PC-3 (cell line): ENCODE results near the gene VTN. TPM values are rescaled to one million over a fixed set of nuclear protein-coding genes. Genes with fewer than 3 reads are reported as not detected.

ENCODE experiments used
- ATAC-seq: fragments of 200-7000 bp; cut with Tn5 transposase; 2 replicates; pipeline ENCODE4 v1.9.1; 2020; ENCODE audit warnings: mild to moderate bottlenecking, moderate library complexity
- BruUV-seq: library from RNA; stranded (reverse); fragments of 400-500 nt; replicated peaks from 2 replicates; lab custom pipeline; 2021; lab: Mats Ljungman, UMichigan
- CTCF ChIA-PET: fragments of 300-600 bp; sonication (Branson Sonifier 250); formaldehyde crosslinking; loops from one replicate; lab custom pipeline; 2022; ENCODE audit warnings: antibody characterized with exemption; lab: Charles Lee
- POLR2A ChIA-PET: fragments of 300-600 bp; sonication (Branson Sonifier 250); formaldehyde crosslinking; loops from one replicate; lab custom pipeline; 2022; ENCODE audit warnings: antibody characterized with exemption; ENCODE audit not compliant: unreplicated experiment; lab: Charles Lee
- DNase-seq: peaks from one replicate; pipeline ENCODE4 v3.0.0-alpha.2; 2015
- H2AFZ ChIP-seq: fragments of 300-600 bp; sonication (generic); 2 replicates; pipeline ENCODE4 v1.6.0; 2016; ENCODE audit warnings: antibody characterized with exemption, low read length
- H3F3A ChIP-seq: fragments of 300-600 bp; sonication (generic); one replicate; pipeline ENCODE4 v1.6.0; 2017; ENCODE audit warnings: antibody characterized with exemption, low read length, control low read depth, mild to moderate bottlenecking; ENCODE audit not compliant: unreplicated experiment
- H3K27ac ChIP-seq: fragments of 300-600 bp; sonication (generic); 2 replicates; pipeline ENCODE4 v1.5.1; 2016; ENCODE audit warnings: mild to moderate bottlenecking, low read length
- H3K27me3 ChIP-seq: fragments of 300-600 bp; sonication (generic); 2 replicates; pipeline ENCODE4 v1.6.1; 2016; ENCODE audit warnings: low read length, mixed read lengths
- H3K36me3 ChIP-seq: fragments of 300-600 bp; sonication (generic); 2 replicates; pipeline ENCODE4 v1.6.1; 2016; ENCODE audit warnings: low read depth, mixed run types, low read length, mixed read lengths
- H3K4me1 ChIP-seq: fragments of 300-600 bp; sonication (generic); 2 replicates; pipeline ENCODE4 v1.5.1; 2016; ENCODE audit warnings: low read length; ENCODE audit not compliant: insufficient read depth
- H3K4me2 ChIP-seq: fragments of 300-600 bp; sonication (generic); 2 replicates; pipeline ENCODE4 v1.6.0; 2016; ENCODE audit warnings: low read length
- H3K4me3 ChIP-seq: fragments of 300-600 bp; sonication (generic); 2 replicates; pipeline ENCODE4 v1.5.1; 2016; ENCODE audit warnings: mild to moderate bottlenecking, low read length, mixed read lengths
- H3K79me2 ChIP-seq: fragments of 300-600 bp; sonication (generic); 2 replicates; pipeline ENCODE4 v1.6.1; 2017; ENCODE audit warnings: low read length, mixed read lengths
- H3K9ac ChIP-seq: fragments of 300-600 bp; sonication (generic); 2 replicates; pipeline ENCODE4 v1.6.0; 2016; ENCODE audit warnings: mild to moderate bottlenecking, low read length
- H3K9me2 ChIP-seq: fragments of 300-600 bp; sonication (generic); replicated peaks from 2 replicates; pipeline ENCODE4 v1.6.1; 2016; ENCODE audit warnings: mixed run types, low read length, mixed read lengths
- H3K9me3 ChIP-seq: fragments of 300-600 bp; sonication (generic); 2 replicates; pipeline ENCODE4 v1.6.1; 2016; ENCODE audit warnings: low read length, mixed read lengths
- H4K20me1 ChIP-seq: fragments of 300-600 bp; sonication (generic); 2 replicates; pipeline ENCODE4 v1.6.1; 2016; ENCODE audit warnings: low read length, mixed read lengths
- EZH2 ChIP-seq: fragments of 300-600 bp; sonication (generic); IDR thresholded peaks from one replicate; pipeline ENCODE4 v1.6.1; 2017; ENCODE audit warnings: antibody characterized with exemption, mild to moderate bottlenecking, low read length; ENCODE audit not compliant: unreplicated experiment
- EZH2phosphoT487 ChIP-seq: fragments of 300-600 bp; sonication (generic); IDR thresholded peaks from 2 replicates; pipeline ENCODE4 v1.6.1; 2018; ENCODE audit warnings: mild to moderate bottlenecking, antibody characterized with exemption, low read length, borderline replicate concordance
- intact Hi-C: fragments of 100-400 bp; cut with micrococcal nuclease; formaldehyde crosslinking; loops from 2 replicates; pipeline ENCODE4 v1.9.0; 2023
- total RNA-seq: library from RNA; depleted of rRNA; stranded (reverse); fragments of >200 nt; gene quantifications from 2 replicates; pipeline ENCODE4 v1.2.3, GENCODE V29; 2014
- TF ChIP-seq, protein P1 (sequence below): fragments of 300-600 bp; sonication (generic); conservative IDR thresholded peaks from 2 replicates; pipeline ENCODE4 v1.5.1; 2017; ENCODE audit warnings: antibody characterized with exemption, low read depth, mild to moderate bottlenecking, low read length

The VTN gene
- total RNA-seq, 1 experiment from 2014 or later, result not detected

DNA sequence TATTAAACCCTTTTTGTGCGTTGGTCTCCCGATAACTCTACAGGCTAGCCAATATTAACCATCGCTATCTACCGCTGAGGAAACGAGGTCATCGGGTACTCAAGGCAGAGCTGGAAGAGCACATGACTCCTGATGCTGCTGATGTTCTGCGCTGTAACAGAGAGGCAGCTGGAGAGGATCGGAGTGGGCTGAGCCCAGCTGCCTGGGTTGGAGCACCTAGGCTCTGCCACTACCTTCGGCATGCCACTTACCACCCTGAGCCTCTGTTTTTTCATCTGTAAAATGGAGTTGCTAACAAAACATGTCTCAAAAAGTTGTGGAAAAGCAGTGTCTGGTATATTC, 36.3 kb upstream of the VTN start:
- DNase-seq (no peak), ATAC-seq (no peak)
- H3K36me3 ChIP-seq, result no peaks in the 10 kb centered on the region
- intact Hi-C loops, result loop anchor here (10.0 kb wide), 1 partner anchor 138 kb away; no protein-coding TSS in a partner anchor
- no peak overlapping the region for H3K27ac ChIP-seq
- H3K4me3 ChIP-seq, result peak overlapping the region; percentile 88
- BruUV-seq, result no TSS peak
- peak overlapping the region; percentile 99 for H3K4me2 ChIP-seq
- H3K9me2 ChIP-seq, result no peaks in the 10 kb centered on the region
- H3K9me3 ChIP-seq, result no peaks in the 10 kb centered on the region
- no peaks in the 10 kb centered on the region for H4K20me1 ChIP-seq
- no peak overlapping the region for H3K9ac ChIP-seq
- no peaks in the 10 kb centered on the region for H3F3A ChIP-seq
- no peaks in the 10 kb centered on the region for H3K27me3 ChIP-seq
- peaks cover 22% of the 10 kb centered on the region for H3K79me2 ChIP-seq
- peaks cover 20% of the 10 kb centered on the region for H3K4me1 ChIP-seq
- POLR2A ChIA-PET, result no interaction called here
- H2AFZ ChIP-seq, result peak overlapping the region; percentile 92
- no peak for TF ChIP-seq EZH2phosphoT487
- TF ChIP-seq, protein P1, sequence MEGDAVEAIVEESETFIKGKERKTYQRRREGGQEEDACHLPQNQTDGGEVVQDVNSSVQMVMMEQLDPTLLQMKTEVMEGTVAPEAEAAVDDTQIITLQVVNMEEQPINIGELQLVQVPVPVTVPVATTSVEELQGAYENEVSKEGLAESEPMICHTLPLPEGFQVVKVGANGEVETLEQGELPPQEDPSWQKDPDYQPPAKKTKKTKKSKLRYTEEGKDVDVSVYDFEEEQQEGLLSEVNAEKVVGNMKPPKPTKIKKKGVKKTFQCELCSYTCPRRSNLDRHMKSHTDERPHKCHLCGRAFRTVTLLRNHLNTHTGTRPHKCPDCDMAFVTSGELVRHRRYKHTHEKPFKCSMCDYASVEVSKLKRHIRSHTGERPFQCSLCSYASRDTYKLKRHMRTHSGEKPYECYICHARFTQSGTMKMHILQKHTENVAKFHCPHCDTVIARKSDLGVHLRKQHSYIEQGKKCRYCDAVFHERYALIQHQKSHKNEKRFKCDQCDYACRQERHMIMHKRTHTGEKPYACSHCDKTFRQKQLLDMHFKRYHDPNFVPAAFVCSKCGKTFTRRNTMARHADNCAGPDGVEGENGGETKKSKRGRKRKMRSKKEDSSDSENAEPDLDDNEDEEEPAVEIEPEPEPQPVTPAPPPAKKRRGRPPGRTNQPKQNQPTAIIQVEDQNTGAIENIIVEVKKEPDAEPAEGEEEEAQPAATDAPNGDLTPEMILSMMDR, result no peak
- TF ChIP-seq EZH2, result no peak
- CTCF ChIA-PET, result no interaction called here

DNA sequence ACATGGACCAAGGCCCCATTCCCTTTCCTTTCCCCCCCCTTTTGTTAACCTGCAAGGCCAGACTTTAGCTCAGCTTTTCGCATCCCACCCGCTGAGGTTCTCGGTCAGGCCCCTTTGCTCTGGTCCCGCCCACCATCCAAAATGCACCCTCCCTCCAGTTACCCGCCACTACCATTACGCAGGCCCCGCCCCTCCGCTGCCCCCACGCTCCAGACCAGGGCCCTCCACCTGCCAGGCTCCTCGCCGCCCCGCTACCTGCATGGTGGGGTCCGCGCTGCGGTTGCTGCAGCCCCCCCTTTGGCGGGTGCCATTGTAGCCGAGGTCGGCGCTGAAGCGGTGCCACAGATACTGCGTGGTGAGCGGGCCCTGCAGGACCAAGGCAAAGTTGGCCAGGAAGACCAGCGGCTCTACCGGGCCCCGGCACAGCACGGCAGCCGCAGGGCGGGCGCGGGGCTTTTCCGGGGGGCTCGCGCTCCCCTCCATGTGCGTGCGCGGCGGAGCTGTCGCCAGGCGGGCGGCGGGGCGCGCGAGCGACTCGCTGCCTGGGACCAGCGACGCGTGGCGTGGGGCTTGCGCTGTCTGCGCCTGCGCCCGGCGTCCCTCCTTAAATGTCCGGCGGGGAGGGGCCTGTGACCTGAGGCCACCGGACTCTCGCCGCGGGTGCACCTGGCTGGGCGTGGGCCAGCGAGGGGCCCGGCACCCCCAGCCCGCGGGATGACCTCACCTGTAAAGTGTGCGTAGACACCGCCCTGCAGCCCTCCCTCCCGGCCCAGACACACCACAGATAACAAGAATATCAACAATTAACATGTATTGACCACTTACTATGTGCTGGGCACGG, 35.7 kb upstream of the VTN start, which contains the start of gene SLC46A1:
SLC46A1 (minus strand) TSS at position 581 of the 841 bp plus-strand sequence; CDS start at position 483, 98 bp downstream.
- POLR2A ChIA-PET, result interaction anchor here (0.6 kb wide), 1 partner anchor 175 kb away, joined by 4 read pairs; no protein-coding TSS in a partner anchor
- Histone ChIP-seq H3F3A (no peaks in the 10 kb centered on the region), H3K4me3 (peak within 1 kb of the TSS; percentile 88), H3K9me2 (no peaks in the 10 kb centered on the region), H3K9ac (peak within 1 kb of the TSS; percentile 63), H3K27ac (no peak within 1 kb of the TSS), H3K4me1 (peaks cover 20% of the 10 kb centered on the region), H3K4me2 (peak within 1 kb of the TSS; percentile 99), H3K9me3 (no peaks in the 10 kb centered on the region), H2AFZ (peak within 1 kb of the TSS; percentile 92), H3K79me2 (peaks cover 22% of the 10 kb centered on the region), H4K20me1 (no peaks in the 10 kb centered on the region), H3K36me3 (no peaks in the 10 kb centered on the region), H3K27me3 (no peaks in the 10 kb centered on the region)
- intact Hi-C loops, result loop anchor here (10.0 kb wide), 1 partner anchor 139 kb away; no protein-coding TSS in a partner anchor
- TF ChIP-seq EZH2phosphoT487 (peak; percentile 86), EZH2 (no peak)
- ATAC-seq, result peak; percentile 82
- BruUV-seq, result no TSS peak
- CTCF ChIA-PET, result no interaction called here
- peak; percentile 38 for DNase-seq

DNA sequence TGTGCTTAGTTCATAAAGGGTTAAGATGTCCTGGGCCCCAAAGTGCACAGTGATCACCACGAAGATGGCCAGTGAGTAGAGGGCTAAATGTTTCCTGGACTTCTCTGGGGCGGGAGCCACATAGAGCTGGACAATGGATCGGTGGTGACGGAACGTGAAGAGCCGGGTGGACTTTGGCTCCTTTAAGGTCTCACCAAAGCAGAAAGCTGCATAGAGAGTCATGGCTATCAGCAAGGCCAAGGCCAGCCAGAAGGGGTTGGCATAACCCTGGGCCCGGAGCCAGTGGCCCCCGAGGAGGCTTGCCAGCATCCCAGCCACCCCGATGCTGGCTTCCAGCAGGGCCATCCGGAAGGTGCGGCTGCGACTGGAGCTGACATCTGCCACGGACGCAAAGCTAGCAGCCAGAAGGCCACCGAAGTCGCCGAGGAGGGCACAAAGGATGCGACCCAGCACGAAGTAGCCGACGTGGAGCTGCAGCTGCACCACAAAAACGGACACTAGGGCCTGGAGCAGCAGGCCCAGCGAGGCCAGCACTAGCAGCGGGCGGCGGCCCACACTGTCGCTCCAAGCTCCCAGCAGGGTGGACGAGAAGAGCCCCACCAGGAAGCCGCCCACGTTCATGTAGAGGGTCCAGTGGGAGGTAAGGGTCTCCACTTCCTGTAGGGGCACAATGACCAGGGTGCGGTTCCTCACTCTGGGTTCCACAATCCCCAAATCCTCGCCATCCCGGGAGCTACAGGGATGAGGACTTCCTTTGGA, 34.9 kb upstream of the VTN start:
- Histone ChIP-seq H3K4me1 (peaks cover 20% of the 10 kb centered on the region), H3K9me2 (no peaks in the 10 kb centered on the region), H3K36me3 (no peaks in the 10 kb centered on the region), H3K9ac (peak overlapping the region; percentile 63; the same call in 1 of the 2 replicates), H3K79me2 (peaks cover 22% of the 10 kb centered on the region), H3K4me3 (peak overlapping the region; percentile 88), H4K20me1 (no peaks in the 10 kb centered on the region), H2AFZ (peak overlapping the region; percentile 92), H3K9me3 (no peaks in the 10 kb centered on the region), H3K27ac (no peak overlapping the region), H3F3A (no peaks in the 10 kb centered on the region), H3K4me2 (peak overlapping the region; percentile 99), H3K27me3 (no peaks in the 10 kb centered on the region)
- DNase-seq (no peak), ATAC-seq (peak; percentile 40)
- TSS peak; percentile 36 for BruUV-seq
- ChIA-PET CTCF (no interaction called here), POLR2A (interaction anchor here (0.6 kb wide), 1 partner anchor 174 kb away, joined by 4 read pairs; no protein-coding TSS in a partner anchor)
- intact Hi-C loops, result loop anchor here (10.0 kb wide), 1 partner anchor 140 kb away; no protein-coding TSS in a partner anchor
- TF ChIP-seq EZH2phosphoT487, result no peak
- TF ChIP-seq, protein P1, result no peak
- no peak for TF ChIP-seq EZH2
